ENCODE measurements around the gene PIGR. TPM values are rescaled to one million over a fixed set of nuclear protein-coding genes. Genes with fewer than 3 reads are reported as not detected.

PIGR gene
- total and polyA plus RNA-seq, 2 donors from 2014 or later, result 187 to 841 TPM

GRCh38 chr1:206939131-206939530 lies 7.1 kb downstream of the PIGR start:
- H3K36me3 ChIP-seq (ENCODE audit: control insufficient read depth in 2 of 3, insufficient read depth in 3 of 3, low read length in 3 of 3), result no peaks in the 10 kb centered on the region
- H3K27me3 ChIP-seq (ENCODE audit: control insufficient read depth, insufficient read depth, low read length), result no peaks in the 10 kb centered on the region
- H3K9me3 ChIP-seq (ENCODE audit: control insufficient read depth in 2 of 3, insufficient read depth in 1 of 3, low read length in 3 of 3), result no peaks in the 10 kb centered on the region
- H3K27ac ChIP-seq (ENCODE audit: low read depth in 2 of 2, low read length in 2 of 2), result no peak overlapping the region
- intact Hi-C loops (cut with DNase I), result no loop called here
- DNase-seq, result no peak
- H3K9ac ChIP-seq (ENCODE audit: low read length in 3 of 3), result no peak overlapping the region
- TF ChIP-seq CTCF (IDR thresholded peaks at IDR 0.05; ENCODE audit: borderline replicate concordance, extremely low read depth, insufficient read depth), result no peak
- FAIRE-seq, result no peak
- no peak overlapping the region for H3K4me3 ChIP-seq (ENCODE audit: low read length in 3 of 3)
- peaks cover 0 to 20% (median 12%) of the 10 kb centered on the region in 3 donors for H3K4me1 ChIP-seq (ENCODE audit: control insufficient read depth in 2 of 3, insufficient read depth in 2 of 3, low read depth in 1 of 3, low read length in 3 of 3)

GRCh38 chr1:206937425-206937824 lies 8.8 kb downstream of the PIGR start:
- intact Hi-C loops (cut with DNase I), result no loop called here
- Histone ChIP-seq H3K4me3 (ENCODE audit: low read length in 3 of 3) (no peak overlapping the region), H3K27me3 (ENCODE audit: control insufficient read depth, insufficient read depth, low read length) (no peaks in the 10 kb centered on the region), H3K4me1 (ENCODE audit: control insufficient read depth in 2 of 3, insufficient read depth in 2 of 3, low read depth in 1 of 3, low read length in 3 of 3) (peaks cover 0 to 17% (median 10%) of the 10 kb centered on the region in 3 donors), H3K9ac (ENCODE audit: low read length in 3 of 3) (no peak overlapping the region), H3K27ac (ENCODE audit: low read depth in 2 of 2, low read length in 2 of 2) (no peak overlapping the region), H3K9me3 (ENCODE audit: control insufficient read depth in 2 of 3, insufficient read depth in 1 of 3, low read length in 3 of 3) (no peaks in the 10 kb centered on the region), H3K36me3 (ENCODE audit: control insufficient read depth in 2 of 3, insufficient read depth in 3 of 3, low read length in 3 of 3) (peaks cover 0 to 6% (median 0%) of the 10 kb centered on the region in 3 donors)
- no peak for DNase-seq
- TF ChIP-seq CTCF (IDR thresholded peaks at IDR 0.05; ENCODE audit: borderline replicate concordance, extremely low read depth, insufficient read depth), result no peak
- FAIRE-seq, result no peak

GRCh38 chr1:206935491-206936067 lies 10.7 kb downstream of the PIGR start:
- peaks cover 0 to 21% (median 5%) of the 10 kb centered on the region in 3 donors for H3K36me3 ChIP-seq (ENCODE audit: control insufficient read depth in 2 of 3, insufficient read depth in 3 of 3, low read length in 3 of 3)

More at GRCh38 chr1:206935491-206936067, 10.7 kb downstream of the PIGR start:
- Histone ChIP-seq H3K27ac (ENCODE audit: low read depth in 2 of 2, low read length in 2 of 2) (no peak overlapping the region), H3K9ac (ENCODE audit: low read length in 3 of 3) (no peak overlapping the region), H3K27me3 (ENCODE audit: control insufficient read depth, insufficient read depth, low read length) (no peaks in the 10 kb centered on the region), H3K4me1 (ENCODE audit: control insufficient read depth in 2 of 3, insufficient read depth in 2 of 3, low read depth in 1 of 3, low read length in 3 of 3) (peaks cover 0 to under 1% (median 0%) of the 10 kb centered on the region in 3 donors), H3K9me3 (ENCODE audit: control insufficient read depth in 2 of 3, insufficient read depth in 1 of 3, low read length in 3 of 3) (no peaks in the 10 kb centered on the region), H3K4me3 (ENCODE audit: low read length in 3 of 3) (no peak overlapping the region)
- peak; percentile 77 for TF ChIP-seq CTCF (IDR thresholded peaks at IDR 0.05; ENCODE audit: borderline replicate concordance, extremely low read depth, insufficient read depth)
- FAIRE-seq (no peak), DNase-seq (peak in 4 of 5 donors; percentile 34 to 83 (median 43))
- intact Hi-C loops (cut with DNase I), result no loop called here
